ENCODE measurements around the gene XRCC4. TPM values are rescaled to one million over a fixed set of nuclear protein-coding genes. Genes with fewer than 3 reads are reported as not detected.

XRCC4 gene
- polyA plus RNA-seq, 1 of the 3 experiments (the other 2 are of a cell fraction) = 1.8 TPM

DNA sequence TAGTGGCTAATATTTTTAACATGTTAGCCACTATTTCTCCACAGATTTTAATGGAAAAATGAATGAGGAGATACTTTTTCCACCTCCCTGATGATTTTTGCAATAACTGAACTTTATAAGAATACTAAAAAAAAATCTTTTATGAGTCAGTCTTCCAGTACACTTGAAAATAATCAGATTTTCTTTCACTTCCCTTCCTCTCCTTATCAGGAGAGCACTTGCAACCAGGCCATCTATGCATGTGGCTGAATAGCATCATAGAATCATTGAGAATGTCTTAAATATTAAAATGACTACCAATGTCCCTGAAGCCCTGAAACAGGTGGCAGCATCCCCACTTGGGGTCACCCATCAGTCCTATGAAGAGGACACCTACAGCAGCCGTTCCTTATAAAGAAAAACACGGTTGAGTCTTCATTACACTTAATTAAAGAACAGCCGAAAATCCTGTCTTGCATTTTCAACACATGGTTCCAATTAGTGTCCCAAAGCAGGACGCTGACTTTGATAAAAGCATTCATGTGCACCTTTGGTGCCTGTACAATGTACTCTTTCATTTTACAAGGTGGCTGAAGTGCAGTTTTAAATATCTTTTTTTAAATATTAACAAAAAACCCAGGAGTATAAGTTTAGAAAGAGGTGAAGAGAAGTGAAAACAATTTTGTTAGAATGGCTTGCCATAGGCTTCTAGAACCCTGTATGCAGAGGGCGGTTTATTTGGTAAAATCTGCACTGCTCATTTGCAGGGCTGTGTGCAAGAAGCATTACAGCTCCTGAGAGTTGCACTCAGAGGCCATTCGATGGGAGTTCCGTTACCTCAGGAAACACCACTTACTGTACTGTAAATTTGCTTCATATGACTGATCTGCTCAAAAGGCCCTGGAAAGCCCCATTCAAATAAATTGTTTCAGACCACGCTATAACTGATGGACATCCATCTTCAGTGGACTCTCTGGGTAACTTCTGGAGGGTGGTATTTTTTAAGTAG is 287.3 kb downstream of the XRCC4 start:
- H4K20me1 ChIP-seq (ENCODE audit: insufficient read depth) = no peaks in the 10 kb centered on the region
- no peak for DNase-seq
- TF ChIP-seq FOSL2 (IDR thresholded peaks at IDR 0.05; ENCODE audit: borderline replicate concordance, low read depth) (no peak), TEAD4 (IDR thresholded peaks at IDR 0.05; ENCODE audit: borderline replicate concordance, insufficient read depth) (no peak), TCF12 (IDR thresholded peaks at IDR 0.05) (peak; percentile 69)

DNA sequence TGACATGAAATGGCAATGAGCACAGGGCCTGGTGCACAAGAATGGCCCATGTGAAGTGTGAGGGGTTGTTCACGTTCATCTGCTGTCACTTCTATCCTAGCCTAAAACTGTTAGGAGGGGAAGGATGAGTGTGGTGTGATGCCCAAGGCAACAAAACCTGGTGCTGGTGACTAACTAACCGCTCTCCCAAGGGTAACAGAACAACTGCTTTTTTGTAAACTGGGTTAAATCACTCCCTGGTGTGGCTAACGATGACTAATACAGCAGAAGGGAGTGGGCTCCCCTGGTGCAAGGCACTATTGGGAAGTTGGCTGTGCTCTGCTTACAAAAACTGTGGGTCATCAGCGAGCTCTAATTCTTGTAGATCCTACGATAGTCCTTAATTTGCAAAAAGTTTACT is 291.0 kb downstream of the XRCC4 start:
- TF ChIP-seq RCOR1 (IDR thresholded peaks at IDR 0.05; ENCODE audit: low read length) (no peak), TEAD4 (IDR thresholded peaks at IDR 0.05; ENCODE audit: borderline replicate concordance, insufficient read depth) (no peak), NRF1 (IDR thresholded peaks at IDR 0.05; ENCODE audit: low read depth, low read length) (no peak)
- TF ChIP-seq, protein P1, sequence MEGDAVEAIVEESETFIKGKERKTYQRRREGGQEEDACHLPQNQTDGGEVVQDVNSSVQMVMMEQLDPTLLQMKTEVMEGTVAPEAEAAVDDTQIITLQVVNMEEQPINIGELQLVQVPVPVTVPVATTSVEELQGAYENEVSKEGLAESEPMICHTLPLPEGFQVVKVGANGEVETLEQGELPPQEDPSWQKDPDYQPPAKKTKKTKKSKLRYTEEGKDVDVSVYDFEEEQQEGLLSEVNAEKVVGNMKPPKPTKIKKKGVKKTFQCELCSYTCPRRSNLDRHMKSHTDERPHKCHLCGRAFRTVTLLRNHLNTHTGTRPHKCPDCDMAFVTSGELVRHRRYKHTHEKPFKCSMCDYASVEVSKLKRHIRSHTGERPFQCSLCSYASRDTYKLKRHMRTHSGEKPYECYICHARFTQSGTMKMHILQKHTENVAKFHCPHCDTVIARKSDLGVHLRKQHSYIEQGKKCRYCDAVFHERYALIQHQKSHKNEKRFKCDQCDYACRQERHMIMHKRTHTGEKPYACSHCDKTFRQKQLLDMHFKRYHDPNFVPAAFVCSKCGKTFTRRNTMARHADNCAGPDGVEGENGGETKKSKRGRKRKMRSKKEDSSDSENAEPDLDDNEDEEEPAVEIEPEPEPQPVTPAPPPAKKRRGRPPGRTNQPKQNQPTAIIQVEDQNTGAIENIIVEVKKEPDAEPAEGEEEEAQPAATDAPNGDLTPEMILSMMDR (IDR thresholded peaks at IDR 0.05) = no peak
- Histone ChIP-seq H3K4me3 (ENCODE audit: low read depth in 2 of 2, low read length in 1 of 2) (no peak overlapping the region), H2AFZ (ENCODE audit: low read depth) (no peak overlapping the region), H3K4me1 (ENCODE audit: control insufficient read depth in 1 of 2, insufficient read depth in 2 of 2, low read depth in 1 of 2, low read length in 1 of 2) (peaks cover 0 to 9% of the 10 kb centered on the region in 2 experiments; a peak in 2 of 4 replicates), H3K36me3 (replicated peaks in 1 of 2; ENCODE audit: control insufficient read depth in 1 of 2, insufficient read depth in 2 of 2, low read length in 1 of 2) (no peaks in the 10 kb centered on the region), H3K27ac (ENCODE audit: low read depth in 2 of 2, low read length in 1 of 2) (no peak overlapping the region), H3K4me2 (no peak overlapping the region), H3K79me2 (ENCODE audit: insufficient read depth) (no peaks in the 10 kb centered on the region), H3K9ac (no peak overlapping the region), H3F3A (replicated peaks; ENCODE audit: insufficient read depth) (no peaks in the 10 kb centered on the region), H4K20me1 (ENCODE audit: insufficient read depth) (no peaks in the 10 kb centered on the region), H3K9me3 (no peaks in the 10 kb centered on the region), H3K9me2 (no peaks in the 10 kb centered on the region), H3K27me3 (ENCODE audit: insufficient read depth) (no peaks in the 10 kb centered on the region)
- DNase-seq = no peak
- 84% methylated on average over 5 of the region's 5 CpGs for WGBS (ENCODE audit: low lambda C conversion rate)
- CTCF ChIA-PET = no interaction called here
- POLR2A ChIA-PET = no interaction called here

More for the DNA sequence above, 287.3 kb downstream of the XRCC4 start:
- H2AFZ ChIP-seq (ENCODE audit: low read depth) = 0 out of 2 replicates have a peak overlapping the region, but pooled peaks have one; percentile 43
- no peaks in the 10 kb centered on the region for H3F3A ChIP-seq (replicated peaks; ENCODE audit: insufficient read depth)
- H3K9ac ChIP-seq = no peak overlapping the region
- POLR2A ChIA-PET = no interaction called here
- peak overlapping the region in 1 of 2 experiments; percentile 36; a peak in 1 of 4 replicates for H3K27ac ChIP-seq (ENCODE audit: low read depth in 2 of 2, low read length in 1 of 2)
- no peaks in the 10 kb centered on the region for H3K27me3 ChIP-seq (ENCODE audit: insufficient read depth)
- H3K4me3 ChIP-seq (ENCODE audit: low read depth in 2 of 2, low read length in 1 of 2) = no peak overlapping the region
- no peaks in the 10 kb centered on the region for H3K36me3 ChIP-seq (replicated peaks in 1 of 2; ENCODE audit: control insufficient read depth in 1 of 2, insufficient read depth in 2 of 2, low read length in 1 of 2)
- H3K4me1 ChIP-seq (ENCODE audit: control insufficient read depth in 1 of 2, insufficient read depth in 2 of 2, low read depth in 1 of 2, low read length in 1 of 2) = peaks cover 0 to 9% of the 10 kb centered on the region in 2 experiments; a peak in 2 of 4 replicates
- H3K79me2 ChIP-seq (ENCODE audit: insufficient read depth) = no peaks in the 10 kb centered on the region
- H3K9me3 ChIP-seq = 0 out of 2 replicates have a peak, but pooled peaks cover 3% of the 10 kb centered on the region
- WGBS (ENCODE audit: low lambda C conversion rate) = 51% methylated on average over 8 of the region's 8 CpGs
- no peaks in the 10 kb centered on the region for H3K9me2 ChIP-seq
- no peak overlapping the region for H3K4me2 ChIP-seq
- CTCF ChIA-PET = no interaction called here

DNA sequence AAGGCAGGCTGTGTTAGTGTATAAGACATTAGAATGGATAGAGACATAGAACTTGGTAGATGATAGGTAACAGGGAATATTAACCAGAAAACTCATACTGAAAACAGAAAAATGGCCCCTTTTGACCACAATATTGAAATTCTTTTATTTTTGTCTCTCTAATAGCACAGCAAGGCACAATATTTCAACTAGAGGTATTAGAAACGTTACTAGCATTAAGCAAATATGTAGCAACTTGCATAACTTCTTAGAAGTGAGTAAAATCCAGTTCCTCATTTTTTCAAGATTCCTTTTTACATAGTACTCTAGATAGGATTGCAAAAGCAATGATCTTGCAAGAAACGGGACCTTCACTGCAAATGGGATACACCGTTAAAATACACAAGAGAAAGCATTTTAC is 291.5 kb downstream of the XRCC4 start:
- POLR2A ChIA-PET = no interaction called here
- no peak for DNase-seq
- H3K27me3 ChIP-seq (ENCODE audit: insufficient read depth) = no peaks in the 10 kb centered on the region
- no peak for TF ChIP-seq CHD2 (IDR thresholded peaks at IDR 0.05; ENCODE audit: low read length, partially characterized antibody)
- no peak for TF ChIP-seq FOSL2 (IDR thresholded peaks at IDR 0.05; ENCODE audit: borderline replicate concordance, low read depth)
- no peak for TF ChIP-seq SIN3A (IDR thresholded peaks at IDR 0.05; ENCODE audit: borderline replicate concordance, low read depth, low read length)
- TF ChIP-seq, protein P2, sequence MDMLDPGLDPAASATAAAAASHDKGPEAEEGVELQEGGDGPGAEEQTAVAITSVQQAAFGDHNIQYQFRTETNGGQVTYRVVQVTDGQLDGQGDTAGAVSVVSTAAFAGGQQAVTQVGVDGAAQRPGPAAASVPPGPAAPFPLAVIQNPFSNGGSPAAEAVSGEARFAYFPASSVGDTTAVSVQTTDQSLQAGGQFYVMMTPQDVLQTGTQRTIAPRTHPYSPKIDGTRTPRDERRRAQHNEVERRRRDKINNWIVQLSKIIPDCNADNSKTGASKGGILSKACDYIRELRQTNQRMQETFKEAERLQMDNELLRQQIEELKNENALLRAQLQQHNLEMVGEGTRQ (IDR thresholded peaks at IDR 0.05; ENCODE audit: borderline replicate concordance, low read depth, low read length) = no peak
- no peak for TF ChIP-seq RAD21 (IDR thresholded peaks at IDR 0.05; ENCODE audit: low read length)
- no peak for TF ChIP-seq NFIC (IDR thresholded peaks at IDR 0.05; ENCODE audit: borderline replicate concordance)
- TF ChIP-seq POLR2AphosphoS5 (IDR thresholded peaks at IDR 0.05; ENCODE audit: low read depth, low read length) = no peak
- TF ChIP-seq, protein P1 (IDR thresholded peaks at IDR 0.05) = no peak
- TF ChIP-seq, protein P3, sequence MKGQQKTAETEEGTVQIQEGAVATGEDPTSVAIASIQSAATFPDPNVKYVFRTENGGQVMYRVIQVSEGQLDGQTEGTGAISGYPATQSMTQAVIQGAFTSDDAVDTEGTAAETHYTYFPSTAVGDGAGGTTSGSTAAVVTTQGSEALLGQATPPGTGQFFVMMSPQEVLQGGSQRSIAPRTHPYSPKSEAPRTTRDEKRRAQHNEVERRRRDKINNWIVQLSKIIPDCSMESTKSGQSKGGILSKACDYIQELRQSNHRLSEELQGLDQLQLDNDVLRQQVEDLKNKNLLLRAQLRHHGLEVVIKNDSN (IDR thresholded peaks at IDR 0.05; ENCODE audit: borderline replicate concordance, low read depth) = no peak
- no peak for TF ChIP-seq JUND (IDR thresholded peaks at IDR 0.05)

More for the DNA sequence above, 291.5 kb downstream of the XRCC4 start:
- H3K4me1 ChIP-seq (ENCODE audit: control insufficient read depth in 1 of 2, insufficient read depth in 2 of 2, low read depth in 1 of 2, low read length in 1 of 2) = peaks cover 0 to 9% of the 10 kb centered on the region in 2 experiments; a peak in 2 of 4 replicates
- no peak overlapping the region for H3K9ac ChIP-seq
- H3K9me3 ChIP-seq = no peaks in the 10 kb centered on the region
- H3K4me3 ChIP-seq (ENCODE audit: low read depth in 2 of 2, low read length in 1 of 2) = no peak overlapping the region
- 80% methylated on average over 3 of the region's 3 CpGs for WGBS (ENCODE audit: low lambda C conversion rate)
- no peaks in the 10 kb centered on the region for H3K79me2 ChIP-seq (ENCODE audit: insufficient read depth)
- CTCF ChIA-PET = no interaction called here
- H4K20me1 ChIP-seq (ENCODE audit: insufficient read depth) = no peaks in the 10 kb centered on the region
- H2AFZ ChIP-seq (ENCODE audit: low read depth) = no peak overlapping the region
- H3F3A ChIP-seq (replicated peaks; ENCODE audit: insufficient read depth) = no peaks in the 10 kb centered on the region
- H3K36me3 ChIP-seq (replicated peaks in 1 of 2; ENCODE audit: control insufficient read depth in 1 of 2, insufficient read depth in 2 of 2, low read length in 1 of 2) = no peaks in the 10 kb centered on the region
- no peak overlapping the region for H3K27ac ChIP-seq (ENCODE audit: low read depth in 2 of 2, low read length in 1 of 2)
- no peaks in the 10 kb centered on the region for H3K9me2 ChIP-seq
- H3K4me2 ChIP-seq = no peak overlapping the region
